CD4-positive, alpha-beta memory T cell (primary cell): ENCODE measurements around the gene KRT9. TPM values are rescaled to one million over a fixed set of nuclear protein-coding genes. Genes with fewer than 3 reads are reported as not detected.

ENCODE experiments used
- CTCF ChIA-PET: fragments of 350-600 bp; sonication (Branson Sonifier 250); formaldehyde crosslinking; loops from one replicate; lab custom pipeline; 2021; ENCODE audit warnings: inconsistent platforms; ENCODE audit not compliant: partially characterized antibody; lab: Charles Lee
- POLR2A ChIA-PET: fragments of 350-600 bp; sonication (Branson Sonifier 250); formaldehyde crosslinking; loops from one replicate; lab custom pipeline; 2021; ENCODE audit not compliant: partially characterized antibody; lab: Charles Lee
- DNase-seq, 5 donors: peaks; one replicate each; pipeline versions ENCODE4 v3.0.0 to v3.0.0-alpha.2; 2020 to 2022; ENCODE audit warnings: mixed read lengths in 1 of 5
- H3K27ac ChIP-seq: one replicate; pipeline ENCODE4 v1.7.0; 2013; ENCODE audit warnings: low read depth, low read length
- H3K27me3 ChIP-seq: 2 replicates; pipeline ENCODE4 v1.7.0; 2013; ENCODE audit warnings: mild to moderate bottlenecking, low read length, moderate library complexity; ENCODE audit not compliant: insufficient read depth
- H3K36me3 ChIP-seq: 2 replicates; pipeline ENCODE4 v1.7.0; 2013; ENCODE audit warnings: mild to moderate bottlenecking, low read length, moderate library complexity; ENCODE audit not compliant: insufficient read depth
- H3K4me1 ChIP-seq: 2 replicates; pipeline ENCODE4 v1.7.0; 2013; ENCODE audit warnings: mild to moderate bottlenecking, low read length, moderate library complexity; ENCODE audit not compliant: insufficient read depth
- H3K4me3 ChIP-seq, 2 donors: one replicate each; pipeline ENCODE4 v1.7.0; 2013; ENCODE audit warnings: low read length in 2 of 2, mild to moderate bottlenecking in 1 of 2
- H3K9me3 ChIP-seq, 2 donors: one replicate each; pipeline ENCODE4 v1.7.0; 2013; ENCODE audit warnings: low read length in 2 of 2, control low read depth in 1 of 2; ENCODE audit not compliant: control insufficient read depth in 1 of 2
- H3K27ac Mint-ChIP-seq, 7 donors: one replicate each; pipeline ENCODE4 v1.8.0; 2020 to 2021; ENCODE audit warnings: mixed read lengths in 7 of 7, mild to moderate bottlenecking in 6 of 7, inconsistent platforms in 3 of 7, moderate library complexity in 3 of 7
- H3K27me3 Mint-ChIP-seq, 2 donors: one replicate each; pipeline ENCODE4 v1.8.0; 2020 to 2021; ENCODE audit warnings: mixed read lengths in 2 of 2
- H3K36me3 Mint-ChIP-seq, 2 donors: one replicate each; pipeline ENCODE4 v1.8.0; 2020 to 2021; ENCODE audit warnings: mixed read lengths in 2 of 2, inconsistent platforms in 1 of 2, mild to moderate bottlenecking in 1 of 2
- H3K4me1 Mint-ChIP-seq, 4 donors: one replicate each; pipeline ENCODE4 v1.8.0; 2020 to 2021; ENCODE audit warnings: mixed read lengths in 4 of 4, mild to moderate bottlenecking in 1 of 4
- H3K4me3 Mint-ChIP-seq, 8 donors: one replicate each; pipeline ENCODE4 v1.8.0; 2020 to 2021; ENCODE audit warnings: mixed read lengths in 8 of 8, mild to moderate bottlenecking in 7 of 8, moderate library complexity in 6 of 8, inconsistent platforms in 3 of 8
- H3K9me3 Mint-ChIP-seq, 8 donors: one replicate each; pipeline ENCODE4 v1.8.0; 2020 to 2021; ENCODE audit warnings: mixed read lengths in 8 of 8, mild to moderate bottlenecking in 5 of 8, inconsistent platforms in 3 of 8, moderate library complexity in 1 of 8
- intact Hi-C: fragments of 100-400 bp; cut with micrococcal nuclease; formaldehyde crosslinking; loops from one replicate; pipeline ENCODE4 v1.15.1; 2023
- polyA plus RNA-seq, 2 donors: library from polyadenylated mRNA; unstranded; fragments of 300-500 nt; fragmentation: Illumina TruSeq; gene quantifications; one replicate each; pipeline ENCODE4 v1.2.3, GENCODE V29; 2021
- total RNA-seq, 2 experiments: library from RNA; stranded (reverse); gene quantifications; one replicate each; pipeline ENCODE4 v1.2.3, GENCODE V29; 2021

KRT9 gene
- total and polyA plus RNA-seq, 4 experiments from 2014 or later: not detected

DNA sequence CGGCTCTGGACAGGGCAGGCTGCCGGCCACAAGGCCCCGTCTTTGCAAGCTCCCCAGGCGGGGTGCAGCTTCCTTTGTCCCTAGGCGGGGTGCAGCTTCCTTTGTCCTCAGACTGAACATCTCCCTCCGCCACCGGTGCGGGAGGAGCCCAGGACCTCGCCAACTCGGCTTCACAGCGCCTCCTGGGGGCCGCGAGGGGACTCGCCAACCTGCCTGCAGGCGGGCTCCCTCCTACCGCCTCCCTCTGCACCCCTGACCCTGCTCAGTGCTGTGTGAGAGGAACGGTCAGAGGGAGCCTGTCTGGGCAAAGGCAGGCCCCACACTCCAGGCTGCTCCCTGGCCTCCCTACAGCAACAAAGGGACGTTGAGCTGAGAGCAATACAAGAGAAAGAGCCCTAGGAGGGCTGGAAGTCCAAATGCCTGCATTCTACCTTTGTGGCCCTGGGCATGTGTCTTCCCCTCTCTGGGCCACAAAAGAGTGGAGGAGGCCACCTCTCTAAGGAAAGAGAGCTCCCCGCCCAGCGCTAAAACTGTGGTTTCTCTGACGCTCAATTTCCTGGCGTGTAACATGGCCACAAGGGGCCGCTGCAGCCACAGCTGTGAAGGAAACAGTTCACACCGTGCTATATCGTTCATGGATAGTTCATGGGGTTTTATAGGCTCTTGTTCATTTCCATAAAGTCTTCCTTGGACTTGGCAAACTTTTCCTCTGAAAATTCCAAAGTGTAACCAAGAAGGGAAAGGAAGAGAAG lies 22.8 kb downstream of the KRT9 start:
- POLR2A ChIA-PET: interaction anchor here (1.0 to 2.8 kb wide), 8 partner anchors 45 to 241 kb away, joined by 3 to 18 read pairs (median 8); partner anchors contain the start of genes EIF1 and KRTAP16-1
- H3K27ac ChIP-seq: peak overlapping the region; percentile 30

DNA sequence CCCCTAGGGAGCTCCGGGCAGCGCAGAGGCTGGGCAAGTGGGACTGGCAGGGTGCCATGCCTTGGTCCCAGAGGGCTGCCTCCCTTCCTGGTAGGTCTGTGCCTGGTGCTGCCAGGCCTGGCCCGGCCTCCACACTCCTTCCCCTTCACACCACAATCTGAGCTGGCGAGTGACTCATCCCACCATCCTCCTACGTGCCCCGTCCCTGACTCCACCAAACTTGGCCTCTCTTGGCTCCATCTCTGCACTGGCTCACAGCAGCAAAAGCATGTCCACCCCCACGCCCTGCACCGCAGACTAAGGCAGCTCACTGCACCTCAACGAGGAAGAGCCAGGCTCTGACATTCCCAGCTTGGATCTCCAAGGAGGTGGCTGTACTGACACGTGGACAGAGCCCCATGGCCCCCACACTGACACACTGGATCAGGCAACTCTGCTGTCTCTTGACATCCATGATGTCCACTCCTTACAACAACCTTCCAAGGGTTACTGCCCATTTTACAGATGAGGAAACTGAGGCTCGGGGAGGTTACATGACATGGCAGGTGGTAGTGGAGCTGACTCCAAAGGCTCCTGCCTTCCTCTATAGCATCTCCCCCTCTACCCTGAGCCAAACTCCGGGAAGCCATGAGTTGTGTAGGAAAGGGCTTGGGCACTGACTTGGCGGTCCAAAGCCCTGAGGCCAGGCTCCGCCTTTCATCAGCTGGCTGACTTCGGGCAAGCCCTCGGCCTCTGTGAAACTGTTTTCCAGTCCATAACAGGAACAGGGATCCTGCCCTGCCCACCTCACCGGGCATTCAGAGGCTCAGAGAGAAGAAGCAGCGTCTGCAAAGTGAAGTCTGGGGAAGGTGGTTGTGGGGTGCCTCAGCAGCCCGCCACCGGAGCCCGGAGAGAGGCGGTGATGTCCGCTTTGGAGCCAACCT lies 23.7 kb downstream of the KRT9 start:
- intact Hi-C loops: loop anchor here (1.0 to 2.0 kb wide), 3 partner anchors 225 to 745 kb away; no protein-coding TSS in a partner anchor
- Histone ChIP-seq H3K27me3 (no peaks in the 10 kb centered on the region), H3K4me3 (peak overlapping the region in 1 of 2 donors; percentile 29), H3K27ac (peak overlapping the region; percentile 30), H3K4me1 (peaks cover 17% of the 10 kb centered on the region), H3K36me3 (no peaks in the 10 kb centered on the region), H3K9me3 (no peaks in the 10 kb centered on the region)
- ChIA-PET POLR2A (interaction anchor here (1.0 to 2.8 kb wide), 6 partner anchors 100 to 240 kb away, joined by 4 to 18 read pairs (median 9); partner anchors contain the start of genes EIF1 and KRTAP16-1), CTCF (interaction anchor here (0.7 to 7.8 kb wide), 40 partner anchors 8 to 745 kb away, joined by 3 to 130 read pairs (median 6); partner anchors contain the start of genes KRT12, KRT13, KRT20 and KRT33A)
- Mint-ChIP-seq H3K36me3 (peaks cover 0 to 5% of the 10 kb centered on the region in 2 donors), H3K27me3 (peaks cover 7 to 9% of the 10 kb centered on the region in 2 donors), H3K4me3 (peak overlapping the region in 7 of 8 donors; percentile 6 to 78 (median 68)), H3K27ac (peak overlapping the region in 4 of 7 donors; percentile 32 to 72 (median 58)), H3K9me3 (peaks cover 0 to 4% (median 0%) of the 10 kb centered on the region in 8 donors), H3K4me1 (peaks cover 5 to 20% (median 15%) of the 10 kb centered on the region in 4 donors)
- DNase-seq: no peak

More for the DNA sequence above, 22.8 kb downstream of the KRT9 start:
- DNase-seq: peak; percentile 82 to 88 (median 84)
- no peaks in the 10 kb centered on the region for H3K9me3 ChIP-seq
- H3K4me1 ChIP-seq: peaks cover 17% of the 10 kb centered on the region
- Mint-ChIP-seq H3K9me3 (peaks cover 0 to 4% (median 0%) of the 10 kb centered on the region in 8 donors), H3K36me3 (peaks cover 0 to 5% of the 10 kb centered on the region in 2 donors), H3K27ac (peak overlapping the region; percentile 68 to 84 (median 80)), H3K4me3 (peak overlapping the region; percentile 27 to 78 (median 64)), H3K4me1 (peaks cover 5 to 20% (median 15%) of the 10 kb centered on the region in 4 donors), H3K27me3 (peaks cover 10 to 11% of the 10 kb centered on the region in 2 donors)
- intact Hi-C loops: loop anchor here (1.0 to 2.0 kb wide), 6 partner anchors 113 to 746 kb away; no protein-coding TSS in a partner anchor
- peak overlapping the region in 1 of 2 donors; percentile 29 for H3K4me3 ChIP-seq
- H3K27me3 ChIP-seq: no peaks in the 10 kb centered on the region
- H3K36me3 ChIP-seq: no peaks in the 10 kb centered on the region
- CTCF ChIA-PET: interaction anchor here (0.6 to 7.8 kb wide), 55 partner anchors 9 to 1625 kb away, joined by 3 to 130 read pairs (median 5); partner anchors contain the start of genes EIF1, KRT12, KRT13 and KRT20

DNA sequence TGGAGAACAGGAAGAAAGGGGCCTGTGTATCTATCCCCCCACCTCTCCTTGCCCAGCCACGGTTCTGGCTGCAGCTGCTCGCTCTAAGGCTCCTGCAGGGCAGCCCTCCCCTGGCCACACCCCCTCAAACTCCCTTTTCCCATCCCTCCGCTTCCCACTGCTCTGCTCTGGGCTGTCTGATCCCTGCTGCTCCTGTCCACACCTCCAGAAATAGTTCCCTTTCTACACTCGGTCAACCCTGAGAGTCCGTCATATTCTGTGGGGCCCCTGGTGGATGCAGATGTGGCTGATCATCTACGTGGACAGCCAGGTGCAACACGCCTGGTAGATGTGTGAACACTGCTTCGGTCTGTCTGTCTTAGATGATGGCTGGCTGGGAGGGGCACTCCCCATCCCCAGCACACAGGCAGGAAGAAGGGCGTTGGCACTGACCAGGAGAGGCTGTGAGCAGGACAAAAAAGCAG lies 24.4 kb downstream of the KRT9 start:
- no peak overlapping the region for H3K4me3 ChIP-seq
- peaks cover 5 to 20% (median 15%) of the 10 kb centered on the region in 4 donors for H3K4me1 Mint-ChIP-seq
- H3K27ac Mint-ChIP-seq: no peak overlapping the region
- CTCF ChIA-PET: interaction anchor here (2.3 to 7.8 kb wide), 8 partner anchors 101 to 690 kb away, joined by 11 to 130 read pairs (median 39); partner anchors contain the start of gene KRTAP16-1
- no peaks in the 10 kb centered on the region for H3K9me3 ChIP-seq
- H3K4me1 ChIP-seq: peaks cover 17% of the 10 kb centered on the region
- intact Hi-C loops: no loop called here
- H3K27me3 ChIP-seq: no peaks in the 10 kb centered on the region
- peaks cover 0 to 4% (median 0%) of the 10 kb centered on the region in 8 donors for H3K9me3 Mint-ChIP-seq
- H3K27ac ChIP-seq: no peak overlapping the region
- H3K36me3 Mint-ChIP-seq: peaks cover 0 to 5% of the 10 kb centered on the region in 2 donors
- H3K36me3 ChIP-seq: no peaks in the 10 kb centered on the region
- no peak for DNase-seq
- peaks cover 0 to 3% of the 10 kb centered on the region in 2 donors for H3K27me3 Mint-ChIP-seq
- H3K4me3 Mint-ChIP-seq: no peak overlapping the region
- POLR2A ChIA-PET: interaction anchor here (2.8 kb wide), 1 partner anchor 118 kb away, joined by 18 read pairs; no protein-coding TSS in a partner anchor

DNA sequence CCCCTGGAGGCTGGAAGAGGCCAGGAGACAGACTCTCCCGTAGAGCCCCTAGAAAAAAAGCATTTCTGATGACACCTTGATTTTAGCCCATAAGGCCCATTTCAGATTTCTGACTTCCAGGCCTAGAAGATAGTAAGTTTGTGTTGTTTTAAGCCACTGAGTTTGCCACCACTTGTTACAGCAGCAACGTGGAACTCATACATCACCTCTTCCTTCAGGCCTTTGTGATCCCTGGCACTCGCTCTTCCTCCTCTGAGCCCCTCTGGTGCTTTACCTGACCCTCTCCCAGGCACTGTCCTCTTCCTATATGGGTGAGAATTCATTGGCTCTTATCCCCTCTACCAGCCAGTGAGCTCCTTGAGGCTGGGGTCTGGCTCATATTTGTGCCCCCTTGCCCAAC lies 25.0 kb downstream of the KRT9 start:
- intact Hi-C loops: no loop called here

GRCh38 chr17:41545829-41546410 lies 25.9 kb downstream of the KRT9 start:
- intact Hi-C loops: no loop called here
- H3K27me3 Mint-ChIP-seq: peaks cover 0 to 2% of the 10 kb centered on the region in 2 donors
- CTCF ChIA-PET: no interaction called here
- H3K27ac Mint-ChIP-seq: no peak overlapping the region
- Histone ChIP-seq H3K27me3 (no peaks in the 10 kb centered on the region), H3K27ac (no peak overlapping the region), H3K9me3 (no peaks in the 10 kb centered on the region), H3K4me3 (no peak overlapping the region), H3K4me1 (peaks cover 17% of the 10 kb centered on the region), H3K36me3 (no peaks in the 10 kb centered on the region)
- H3K4me1 Mint-ChIP-seq: peaks cover 5 to 20% (median 15%) of the 10 kb centered on the region in 4 donors
- POLR2A ChIA-PET: interaction anchor here (1.6 kb wide), 1 partner anchor 21 kb away, joined by 3 read pairs; no protein-coding TSS in a partner anchor
- no peak overlapping the region for H3K4me3 Mint-ChIP-seq
- peaks cover 0 to 4% (median 0%) of the 10 kb centered on the region in 8 donors for H3K9me3 Mint-ChIP-seq
- DNase-seq: no peak
- peaks cover 0 to 5% of the 10 kb centered on the region in 2 donors for H3K36me3 Mint-ChIP-seq

More for the DNA sequence above, 25.0 kb downstream of the KRT9 start:
- no peak for DNase-seq
- H3K36me3 Mint-ChIP-seq: peaks cover 0 to 5% of the 10 kb centered on the region in 2 donors
- peaks cover 5 to 20% (median 15%) of the 10 kb centered on the region in 4 donors for H3K4me1 Mint-ChIP-seq
- H3K27ac Mint-ChIP-seq: peak overlapping the region in 3 of 7 donors; percentile 16 to 38 (median 23)
- Histone ChIP-seq H3K27me3 (no peaks in the 10 kb centered on the region), H3K4me3 (no peak overlapping the region), H3K9me3 (no peaks in the 10 kb centered on the region), H3K4me1 (peaks cover 17% of the 10 kb centered on the region), H3K27ac (no peak overlapping the region), H3K36me3 (no peaks in the 10 kb centered on the region)
- ChIA-PET CTCF (interaction anchor here (3.0 kb wide), 1 partner anchor 238 kb away, joined by 11 read pairs; the partner anchor contains the start of gene KRTAP16-1), POLR2A (no interaction called here)
- H3K27me3 Mint-ChIP-seq: peaks cover 0 to 2% of the 10 kb centered on the region in 2 donors
- no peak overlapping the region for H3K4me3 Mint-ChIP-seq
- peaks cover 0 to 4% (median 0%) of the 10 kb centered on the region in 8 donors for H3K9me3 Mint-ChIP-seq

DNA sequence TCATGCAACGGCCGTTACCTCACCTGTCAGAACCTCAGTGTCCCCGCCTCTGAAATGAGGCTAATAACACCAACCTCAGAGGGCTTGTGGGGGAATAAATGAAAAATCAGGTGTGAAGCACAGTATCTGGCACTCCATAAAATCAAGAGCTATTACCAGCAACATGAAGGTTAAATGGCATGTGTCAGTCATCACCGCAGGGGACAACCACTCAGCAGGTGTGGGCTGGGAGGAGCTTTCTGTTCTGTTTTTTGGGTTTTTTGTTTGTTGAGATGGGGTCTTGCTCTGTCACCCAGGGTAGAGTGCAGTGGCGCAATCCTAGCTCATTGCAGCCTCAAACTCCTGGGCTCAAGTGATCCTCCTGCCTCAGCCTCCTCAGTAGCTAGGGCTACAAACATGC lies 26.9 kb downstream of the KRT9 start:
- Histone ChIP-seq H3K36me3 (no peaks in the 10 kb centered on the region), H3K27ac (no peak overlapping the region), H3K4me1 (peaks cover 17% of the 10 kb centered on the region), H3K9me3 (no peaks in the 10 kb centered on the region), H3K27me3 (no peaks in the 10 kb centered on the region), H3K4me3 (no peak overlapping the region)
- Mint-ChIP-seq H3K36me3 (peaks cover 0 to 5% of the 10 kb centered on the region in 2 donors), H3K4me1 (peaks cover 5 to 20% (median 16%) of the 10 kb centered on the region in 4 donors), H3K27ac (no peak overlapping the region), H3K9me3 (peaks cover 0 to 4% (median 0%) of the 10 kb centered on the region in 8 donors), H3K27me3 (peaks cover 2% of the 10 kb centered on the region in 2 donors), H3K4me3 (no peak overlapping the region)
- POLR2A ChIA-PET: interaction anchor here (1.6 kb wide), 1 partner anchor 22 kb away, joined by 3 read pairs; no protein-coding TSS in a partner anchor
- CTCF ChIA-PET: interaction anchor here (0.8 to 1.1 kb wide), 3 partner anchors 10 to 635 kb away, joined by 3 to 4 read pairs (median 3); no protein-coding TSS in a partner anchor
- intact Hi-C loops: no loop called here
- no peak for DNase-seq
